HEK293 (cell line): ENCODE measurements around the gene APLP2.

Experiments used
- CTCF ChIP-seq: fragments of 450-650 bp; formaldehyde crosslinking; IDR thresholded peaks from 2 replicates; pipeline ENCODE4 v1.5.1; 2016; ENCODE audit warnings: missing biosample characterization, missing genetic modification characterization
- ZNF48 ChIP-seq: fragments of 450-650 bp; formaldehyde crosslinking; IDR thresholded peaks from 2 replicates; pipeline ENCODE4 v1.5.1; 2016; ENCODE audit warnings: missing biosample characterization, missing genetic modification characterization

DNA sequence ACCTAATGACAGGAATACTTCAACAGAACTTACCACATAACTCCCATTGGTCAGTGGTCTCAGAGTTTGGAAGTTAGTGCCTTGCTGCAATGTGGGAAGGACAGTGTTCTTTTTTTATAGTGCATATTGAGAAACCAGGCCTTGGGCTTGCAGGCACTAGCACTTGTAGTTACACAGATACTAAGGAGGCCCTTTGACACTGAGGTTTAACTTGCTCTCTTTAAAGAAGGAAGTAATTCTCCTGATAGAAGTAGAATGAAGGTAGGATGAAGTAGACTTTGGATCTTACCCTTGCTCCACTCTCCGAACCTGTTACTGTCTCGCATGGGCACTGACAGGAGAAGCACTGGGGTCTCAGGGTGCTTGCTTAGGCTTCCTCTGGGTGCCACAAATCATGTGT lies 58.9 kb downstream of the APLP2 start:
- TF ChIP-seq ZNF48 (tag by site-specific recombination) (no peak), CTCF (tag by site-specific recombination) (no peak)
